ENCODE results near the gene SNX25.

SNX25 gene

DNA sequence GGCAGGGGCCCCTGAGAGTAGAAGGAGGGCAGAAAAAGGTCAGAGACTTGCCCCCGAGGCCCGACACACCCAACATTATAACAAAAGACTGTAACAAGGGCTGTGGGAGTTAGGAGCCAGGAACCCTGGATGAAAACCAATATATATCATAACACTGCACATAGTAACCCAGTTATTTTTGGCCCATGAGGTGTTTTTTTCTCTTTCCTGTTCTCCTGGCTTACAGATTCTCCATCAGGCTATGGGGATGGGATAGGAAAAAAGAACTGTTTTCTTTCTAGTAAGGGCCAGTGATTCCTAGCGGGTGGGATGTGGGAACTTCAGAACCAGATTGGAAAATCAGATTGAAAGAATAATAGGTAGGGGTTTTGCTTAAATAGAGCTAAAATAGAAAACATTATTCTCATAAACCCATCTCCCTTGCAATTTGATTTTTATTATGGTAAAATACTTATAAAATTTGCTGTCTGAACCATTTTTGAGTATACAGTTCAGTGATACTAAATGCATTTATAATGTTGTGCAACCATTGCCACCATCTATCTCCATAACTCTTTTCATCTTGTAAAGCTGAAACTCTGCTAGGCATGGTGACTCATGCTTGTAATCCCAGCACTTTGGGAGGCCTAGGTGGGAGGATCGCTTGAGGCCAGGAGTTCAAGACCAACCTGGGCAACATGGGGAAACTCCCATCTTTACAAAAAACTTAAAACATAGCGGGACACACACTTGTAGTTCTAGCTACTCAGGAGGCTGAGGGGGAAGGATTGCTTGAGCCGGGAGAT, 33.5 kb downstream of the SNX25 start:
- no peak for TF ChIP-seq RAD21 (IDR thresholded peaks at IDR 0.05; ENCODE audit: low read depth)
- no peak for TF ChIP-seq EGR1 (IDR thresholded peaks at IDR 0.05)
- no peak for TF ChIP-seq CEBPB (IDR thresholded peaks at IDR 0.05)
- no peak for TF ChIP-seq TCF12 (IDR thresholded peaks at IDR 0.05; ENCODE audit: low read depth)
- TF ChIP-seq TAF1 (IDR thresholded peaks at IDR 0.05; ENCODE audit: low read depth): no peak
- no peak for TF ChIP-seq TEAD4 (IDR thresholded peaks at IDR 0.05)
- no peak for TF ChIP-seq ZBTB7A (IDR thresholded peaks at IDR 0.05; ENCODE audit: low read depth)
- no peak for TF ChIP-seq YY1 (IDR thresholded peaks at IDR 0.05; ENCODE audit: low read depth)
- TF ChIP-seq, protein P1, sequence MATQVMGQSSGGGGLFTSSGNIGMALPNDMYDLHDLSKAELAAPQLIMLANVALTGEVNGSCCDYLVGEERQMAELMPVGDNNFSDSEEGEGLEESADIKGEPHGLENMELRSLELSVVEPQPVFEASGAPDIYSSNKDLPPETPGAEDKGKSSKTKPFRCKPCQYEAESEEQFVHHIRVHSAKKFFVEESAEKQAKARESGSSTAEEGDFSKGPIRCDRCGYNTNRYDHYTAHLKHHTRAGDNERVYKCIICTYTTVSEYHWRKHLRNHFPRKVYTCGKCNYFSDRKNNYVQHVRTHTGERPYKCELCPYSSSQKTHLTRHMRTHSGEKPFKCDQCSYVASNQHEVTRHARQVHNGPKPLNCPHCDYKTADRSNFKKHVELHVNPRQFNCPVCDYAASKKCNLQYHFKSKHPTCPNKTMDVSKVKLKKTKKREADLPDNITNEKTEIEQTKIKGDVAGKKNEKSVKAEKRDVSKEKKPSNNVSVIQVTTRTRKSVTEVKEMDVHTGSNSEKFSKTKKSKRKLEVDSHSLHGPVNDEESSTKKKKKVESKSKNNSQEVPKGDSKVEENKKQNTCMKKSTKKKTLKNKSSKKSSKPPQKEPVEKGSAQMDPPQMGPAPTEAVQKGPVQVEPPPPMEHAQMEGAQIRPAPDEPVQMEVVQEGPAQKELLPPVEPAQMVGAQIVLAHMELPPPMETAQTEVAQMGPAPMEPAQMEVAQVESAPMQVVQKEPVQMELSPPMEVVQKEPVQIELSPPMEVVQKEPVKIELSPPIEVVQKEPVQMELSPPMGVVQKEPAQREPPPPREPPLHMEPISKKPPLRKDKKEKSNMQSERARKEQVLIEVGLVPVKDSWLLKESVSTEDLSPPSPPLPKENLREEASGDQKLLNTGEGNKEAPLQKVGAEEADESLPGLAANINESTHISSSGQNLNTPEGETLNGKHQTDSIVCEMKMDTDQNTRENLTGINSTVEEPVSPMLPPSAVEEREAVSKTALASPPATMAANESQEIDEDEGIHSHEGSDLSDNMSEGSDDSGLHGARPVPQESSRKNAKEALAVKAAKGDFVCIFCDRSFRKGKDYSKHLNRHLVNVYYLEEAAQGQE (IDR thresholded peaks at IDR 0.05; ENCODE audit: low read depth): no peak
- TF ChIP-seq FOXM1 (IDR thresholded peaks at IDR 0.05; ENCODE audit: borderline replicate concordance, low read depth): no peak
- TF ChIP-seq, protein P2, sequence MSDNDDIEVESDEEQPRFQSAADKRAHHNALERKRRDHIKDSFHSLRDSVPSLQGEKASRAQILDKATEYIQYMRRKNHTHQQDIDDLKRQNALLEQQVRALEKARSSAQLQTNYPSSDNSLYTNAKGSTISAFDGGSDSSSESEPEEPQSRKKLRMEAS (IDR thresholded peaks at IDR 0.05): no peak
- TF ChIP-seq EP300 (IDR thresholded peaks at IDR 0.05; ENCODE audit: borderline replicate concordance): no peak
- no peak for TF ChIP-seq NFIC (IDR thresholded peaks at IDR 0.05)
- no peak for TF ChIP-seq CREB1 (IDR thresholded peaks at IDR 0.05; ENCODE audit: low read depth)
- TF ChIP-seq, protein P3, sequence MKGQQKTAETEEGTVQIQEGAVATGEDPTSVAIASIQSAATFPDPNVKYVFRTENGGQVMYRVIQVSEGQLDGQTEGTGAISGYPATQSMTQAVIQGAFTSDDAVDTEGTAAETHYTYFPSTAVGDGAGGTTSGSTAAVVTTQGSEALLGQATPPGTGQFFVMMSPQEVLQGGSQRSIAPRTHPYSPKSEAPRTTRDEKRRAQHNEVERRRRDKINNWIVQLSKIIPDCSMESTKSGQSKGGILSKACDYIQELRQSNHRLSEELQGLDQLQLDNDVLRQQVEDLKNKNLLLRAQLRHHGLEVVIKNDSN (IDR thresholded peaks at IDR 0.05): no peak

DNA sequence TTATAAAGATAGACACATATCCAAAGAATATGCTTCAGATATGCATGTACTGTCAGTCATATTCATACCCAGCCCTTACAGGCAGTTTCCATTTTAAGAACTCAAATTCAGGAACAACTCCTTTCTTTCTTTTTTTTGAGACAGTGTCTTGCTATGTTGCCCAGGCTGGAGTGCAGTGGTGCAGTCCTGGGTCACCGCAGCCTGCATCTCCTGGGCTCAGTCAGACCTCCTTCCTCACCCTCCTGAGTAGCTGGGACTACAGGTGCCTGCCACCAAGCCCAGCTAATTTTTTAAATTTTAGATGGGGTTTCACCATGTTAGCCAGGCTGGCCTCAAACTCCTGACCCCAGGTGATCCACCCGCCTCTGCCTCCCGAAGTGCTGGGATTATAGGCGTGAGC, 34.5 kb downstream of the SNX25 start:
- no peak for TF ChIP-seq CREB1 (IDR thresholded peaks at IDR 0.05; ENCODE audit: low read depth)
- TF ChIP-seq, protein P3 (IDR thresholded peaks at IDR 0.05): no peak
- TF ChIP-seq YY1 (IDR thresholded peaks at IDR 0.05; ENCODE audit: low read depth): no peak
- no peak for TF ChIP-seq TEAD4 (IDR thresholded peaks at IDR 0.05)

DNA sequence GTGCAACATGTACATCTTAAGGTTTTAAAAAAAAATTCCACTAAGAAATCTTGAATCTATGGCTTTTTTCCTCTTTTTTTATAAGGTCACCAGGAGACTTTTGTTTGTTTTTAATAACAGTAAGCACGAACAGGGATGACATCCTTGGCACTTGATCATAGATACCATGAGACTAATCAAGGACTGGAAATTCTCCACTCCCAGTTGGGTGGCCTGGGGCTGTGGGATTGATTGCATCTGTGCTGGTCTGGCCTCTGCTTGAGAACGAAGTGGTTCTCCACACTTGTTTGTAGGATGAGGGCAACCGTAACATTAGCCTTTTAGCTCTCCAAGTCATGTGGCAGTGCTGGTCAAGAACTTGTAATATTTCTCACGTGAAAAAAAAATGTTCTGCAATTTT, 35.4 kb downstream of the SNX25 start:
- TF ChIP-seq CREB1 (IDR thresholded peaks at IDR 0.05; ENCODE audit: low read depth) (no peak), TEAD4 (IDR thresholded peaks at IDR 0.05) (no peak), NFIC (IDR thresholded peaks at IDR 0.05) (no peak), EGR1 (IDR thresholded peaks at IDR 0.05) (no peak), TCF12 (IDR thresholded peaks at IDR 0.05; ENCODE audit: low read depth) (no peak), FOXM1 (IDR thresholded peaks at IDR 0.05; ENCODE audit: borderline replicate concordance, low read depth) (no peak), RAD21 (IDR thresholded peaks at IDR 0.05; ENCODE audit: low read depth) (no peak), YY1 (IDR thresholded peaks at IDR 0.05; ENCODE audit: low read depth) (no peak), TAF1 (IDR thresholded peaks at IDR 0.05; ENCODE audit: low read depth) (no peak)
- TF ChIP-seq, protein P2 (IDR thresholded peaks at IDR 0.05): no peak
- TF ChIP-seq, protein P1 (IDR thresholded peaks at IDR 0.05; ENCODE audit: low read depth): no peak
- TF ChIP-seq, protein P3 (IDR thresholded peaks at IDR 0.05): no peak

DNA sequence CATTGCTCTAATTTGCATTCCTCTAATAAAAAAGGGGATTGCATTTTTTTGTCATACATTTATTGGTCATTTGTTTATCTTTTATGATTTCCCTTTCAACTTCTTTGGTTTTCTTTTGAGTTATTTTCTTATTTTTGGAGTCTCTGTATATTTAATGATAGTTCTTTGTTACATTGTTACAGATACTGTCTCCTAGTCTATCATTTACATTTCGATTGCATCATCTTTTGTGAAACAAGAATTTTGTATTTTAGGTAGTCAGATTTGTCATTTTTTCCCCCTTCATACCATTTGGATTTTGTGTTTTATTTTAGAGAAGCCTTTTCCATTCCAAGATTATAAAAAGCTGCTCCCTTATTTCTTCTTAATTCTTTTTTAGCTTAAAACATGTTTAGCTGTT, 37.1 kb downstream of the SNX25 start:
- TF ChIP-seq CEBPB (IDR thresholded peaks at IDR 0.05) (peak; percentile 34; the same call in 1 of the 2 replicates), YY1 (IDR thresholded peaks at IDR 0.05; ENCODE audit: low read depth) (no peak)

DNA sequence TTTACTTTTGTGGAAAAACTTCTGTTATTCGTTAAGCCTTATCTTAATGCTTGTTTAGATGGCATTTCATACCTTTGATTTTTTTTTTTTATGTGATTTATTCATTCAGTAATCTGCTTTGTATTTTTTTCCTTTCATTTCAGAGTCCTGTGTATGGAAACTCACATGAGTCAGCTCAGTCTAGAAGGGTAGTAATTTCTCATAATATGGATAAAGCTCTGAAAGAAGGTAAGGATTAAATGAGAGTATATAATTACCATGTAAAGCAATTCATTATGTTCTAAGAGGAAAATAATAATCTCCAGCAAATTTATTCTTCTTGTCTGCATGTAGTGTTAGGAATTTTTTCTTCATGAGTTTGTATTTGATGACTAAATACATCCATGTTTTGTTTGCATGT, 37.8 kb downstream of the SNX25 start:
- TF ChIP-seq ZBTB7A (IDR thresholded peaks at IDR 0.05; ENCODE audit: low read depth): no peak
- TF ChIP-seq, protein P1 (IDR thresholded peaks at IDR 0.05; ENCODE audit: low read depth): no peak
- TF ChIP-seq TEAD4 (IDR thresholded peaks at IDR 0.05): no peak
- no peak for TF ChIP-seq EGR1 (IDR thresholded peaks at IDR 0.05)
- TF ChIP-seq FOXM1 (IDR thresholded peaks at IDR 0.05; ENCODE audit: borderline replicate concordance, low read depth): no peak
- TF ChIP-seq TAF1 (IDR thresholded peaks at IDR 0.05; ENCODE audit: low read depth): no peak
- TF ChIP-seq YY1 (IDR thresholded peaks at IDR 0.05; ENCODE audit: low read depth): no peak
- TF ChIP-seq, protein P2 (IDR thresholded peaks at IDR 0.05): no peak
- no peak for TF ChIP-seq EP300 (IDR thresholded peaks at IDR 0.05; ENCODE audit: borderline replicate concordance)
- TF ChIP-seq TCF12 (IDR thresholded peaks at IDR 0.05; ENCODE audit: low read depth): no peak
- no peak for TF ChIP-seq RAD21 (IDR thresholded peaks at IDR 0.05; ENCODE audit: low read depth)
- TF ChIP-seq NFIC (IDR thresholded peaks at IDR 0.05): no peak
- TF ChIP-seq, protein P3 (IDR thresholded peaks at IDR 0.05): no peak
- TF ChIP-seq CREB1 (IDR thresholded peaks at IDR 0.05; ENCODE audit: low read depth): no peak

Data from Ishikawa (cell line).